Immature natural killer cell (primary cell): ENCODE results near the gene RBBP8NL. TPM values are rescaled to one million over a fixed set of nuclear protein-coding genes. Genes with fewer than 3 reads are reported as not detected.

Experiments used
- DNase-seq, 3 donors: peaks; one replicate each; pipeline ENCODE4 v3.0.0; 2022; ENCODE audit warnings: mixed read lengths in 1 of 3
- H3K27ac Mint-ChIP-seq, 6 donors: one replicate each; pipeline ENCODE4 v1.8.0; 2020; ENCODE audit warnings: mixed read lengths in 6 of 6, mild to moderate bottlenecking in 5 of 6, inconsistent platforms in 4 of 6, moderate library complexity in 3 of 6
- H3K27me3 Mint-ChIP-seq, 3 donors: one replicate each; pipeline ENCODE4 v1.8.0; 2020 to 2021; ENCODE audit warnings: low read depth in 3 of 3, mild to moderate bottlenecking in 3 of 3, mixed read lengths in 3 of 3, moderate library complexity in 3 of 3, inconsistent platforms in 1 of 3
- H3K36me3 Mint-ChIP-seq, 3 donors: one replicate each; pipeline ENCODE4 v1.8.0; 2020; ENCODE audit warnings: mixed read lengths in 3 of 3, inconsistent platforms in 2 of 3, mild to moderate bottlenecking in 2 of 3
- H3K4me1 Mint-ChIP-seq, 2 donors: one replicate each; pipeline ENCODE4 v1.8.0; 2020; ENCODE audit warnings: inconsistent platforms in 2 of 2, mild to moderate bottlenecking in 2 of 2, mixed read lengths in 2 of 2, moderate library complexity in 1 of 2
- H3K4me3 Mint-ChIP-seq, 5 donors: one replicate each; pipeline ENCODE4 v1.8.0; 2020; ENCODE audit warnings: mild to moderate bottlenecking in 5 of 5, mixed read lengths in 5 of 5, inconsistent platforms in 3 of 5, moderate library complexity in 3 of 5
- H3K9me3 Mint-ChIP-seq, 6 donors: one replicate each; pipeline ENCODE4 v1.8.0; 2020; ENCODE audit warnings: mild to moderate bottlenecking in 6 of 6, mixed read lengths in 6 of 6, inconsistent platforms in 4 of 6, moderate library complexity in 3 of 6
- polyA plus RNA-seq, 3 donors: library from polyadenylated mRNA; unstranded; fragments of 300-500 nt; fragmentation: Illumina TruSeq; gene quantifications; one replicate each; pipeline ENCODE4 v1.2.3, GENCODE V29; 2021

Gene RBBP8NL
- polyA plus RNA-seq, 3 donors from 2014 or later: not detected

DNA sequence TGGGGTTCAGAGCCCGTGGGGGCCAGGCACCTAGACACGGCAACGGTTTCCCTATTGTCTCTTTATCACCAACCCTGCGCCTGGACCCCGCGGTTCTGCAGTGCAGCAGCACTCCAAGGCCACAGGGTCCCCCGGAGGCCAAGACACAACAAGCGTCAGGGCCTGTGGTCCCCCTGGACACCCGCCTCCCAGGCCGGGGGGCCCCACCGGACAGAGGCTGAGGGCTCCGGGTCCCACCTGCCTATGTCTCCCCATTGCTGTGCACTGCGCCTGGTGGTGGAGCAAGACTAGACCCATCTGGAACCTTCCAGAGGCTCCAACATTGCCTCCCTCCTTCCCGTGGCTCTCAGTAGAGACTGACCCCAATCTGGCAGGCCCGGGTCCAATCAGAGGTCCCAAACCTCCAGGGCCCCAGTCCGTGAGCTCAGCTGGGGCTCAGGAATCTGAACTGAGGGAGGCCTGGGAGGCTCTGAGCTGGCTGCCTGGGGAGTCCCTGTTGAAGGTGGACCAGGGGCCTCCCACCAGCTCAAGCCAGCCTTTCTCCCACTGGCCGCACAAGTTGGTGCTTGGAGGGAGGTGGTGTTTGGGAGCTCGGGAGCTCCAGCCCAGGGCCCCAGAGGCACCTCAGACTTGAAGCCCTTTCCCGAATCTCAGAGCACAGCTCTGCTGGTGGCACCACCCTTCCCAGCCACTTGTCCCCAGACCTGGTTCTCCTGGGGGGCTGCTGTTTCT is 39.6 kb upstream of the RBBP8NL start:
- no peak for DNase-seq
- H3K9me3 Mint-ChIP-seq: no peaks in the 10 kb centered on the region
- H3K36me3 Mint-ChIP-seq: no peaks in the 10 kb centered on the region
- no peak overlapping the region for H3K4me3 Mint-ChIP-seq
- peaks cover 0 to 3% (median 1%) of the 10 kb centered on the region in 3 donors for H3K27me3 Mint-ChIP-seq
- no peak overlapping the region for H3K27ac Mint-ChIP-seq
- no peaks in the 10 kb centered on the region for H3K4me1 Mint-ChIP-seq

DNA sequence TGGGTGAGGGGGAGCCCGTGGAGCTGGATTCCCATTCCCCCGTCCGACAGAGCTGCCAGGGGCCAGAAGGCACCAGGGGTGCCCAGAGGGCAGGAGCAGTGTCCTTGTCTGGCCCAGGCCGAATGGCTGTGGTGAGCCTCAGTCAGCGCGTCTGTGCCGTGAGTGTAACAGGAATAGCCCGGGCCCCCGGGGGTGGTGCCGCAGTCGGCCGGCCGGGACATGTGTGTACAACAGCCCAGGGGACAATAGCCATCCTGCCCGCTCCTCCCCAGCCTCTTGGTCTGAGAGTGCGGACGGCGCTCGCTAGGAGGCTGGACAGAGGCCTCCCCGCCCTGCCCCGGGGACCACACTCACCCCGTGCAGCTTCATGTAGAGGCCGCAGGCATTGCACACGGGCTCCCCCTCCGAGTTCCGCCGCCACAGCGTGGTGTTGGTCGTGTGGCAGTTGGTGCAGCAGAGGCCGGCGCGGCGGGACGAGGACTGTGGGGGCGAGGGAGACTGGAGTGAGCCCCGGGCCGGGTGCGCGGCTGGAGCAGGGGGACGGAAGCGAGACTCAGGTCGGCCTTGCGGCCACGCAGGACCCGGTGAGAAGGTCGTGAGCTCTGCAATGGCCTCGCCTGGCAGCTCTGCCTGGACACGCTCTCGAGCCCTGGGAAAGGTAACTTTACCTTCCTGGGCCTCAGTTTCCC is 38.9 kb upstream of the RBBP8NL start:
- Mint-ChIP-seq H3K27me3 (peaks cover 0 to 3% (median 1%) of the 10 kb centered on the region in 3 donors), H3K9me3 (no peaks in the 10 kb centered on the region), H3K4me1 (no peaks in the 10 kb centered on the region), H3K27ac (no peak overlapping the region), H3K4me3 (no peak overlapping the region), H3K36me3 (no peaks in the 10 kb centered on the region)
- DNase-seq: no peak

GRCh38 chr20:62464990-62465389 is 37.7 kb upstream of the RBBP8NL start:
- peaks cover 0 to 5% (median 0%) of the 10 kb centered on the region in 3 donors for H3K27me3 Mint-ChIP-seq
- H3K4me1 Mint-ChIP-seq: no peaks in the 10 kb centered on the region
- no peak for DNase-seq
- H3K4me3 Mint-ChIP-seq: no peak overlapping the region
- H3K27ac Mint-ChIP-seq: no peak overlapping the region
- H3K9me3 Mint-ChIP-seq: no peaks in the 10 kb centered on the region
- H3K36me3 Mint-ChIP-seq: no peaks in the 10 kb centered on the region

GRCh38 chr20:62464425-62464770 is 37.1 kb upstream of the RBBP8NL start:
- Mint-ChIP-seq H3K27ac (no peak overlapping the region), H3K9me3 (no peaks in the 10 kb centered on the region), H3K27me3 (peaks cover 0 to 3% (median 0%) of the 10 kb centered on the region in 3 donors), H3K4me3 (no peak overlapping the region), H3K36me3 (no peaks in the 10 kb centered on the region), H3K4me1 (no peaks in the 10 kb centered on the region)
- no peak for DNase-seq

- no peaks in the 10 kb centered on the region for H3K36me3 Mint-ChIP-seq
- no peak overlapping the region for H3K27ac Mint-ChIP-seq
Measured at GRCh38 chr20:62463651-62464424, 36.5 kb upstream of the RBBP8NL start.

DNA sequence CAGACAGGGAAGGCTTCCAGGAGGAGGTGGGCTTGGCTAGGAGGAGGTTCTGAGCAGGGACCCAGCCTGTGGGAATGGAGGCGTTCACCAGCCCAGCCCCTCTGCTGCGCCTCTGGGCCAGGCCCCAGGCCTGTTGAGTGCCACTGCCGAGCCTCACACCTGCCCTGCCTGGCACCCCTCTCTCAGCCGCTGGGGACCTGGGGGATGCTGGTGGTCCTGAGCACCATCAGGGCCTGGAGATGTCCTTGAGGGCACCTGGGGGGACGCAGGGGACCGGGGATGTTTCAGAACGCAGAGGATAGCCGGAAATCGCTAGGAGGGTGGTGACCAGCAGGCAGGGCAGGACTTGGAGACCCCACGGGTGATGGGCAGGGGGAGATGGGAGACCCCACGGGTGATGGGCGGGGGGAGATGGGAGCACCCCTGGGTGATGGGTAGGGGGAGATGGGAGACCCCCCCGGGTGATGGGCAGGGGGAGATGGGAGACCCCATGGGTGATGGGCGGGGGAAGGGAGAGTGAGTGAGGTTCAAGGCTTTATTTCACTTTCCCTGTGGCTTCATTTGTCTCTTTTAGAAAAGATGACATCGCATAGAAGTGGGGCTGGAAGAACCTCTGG is 35.7 kb upstream of the RBBP8NL start:
- Mint-ChIP-seq H3K4me3 (no peak overlapping the region), H3K9me3 (no peaks in the 10 kb centered on the region)

More at GRCh38 chr20:62463651-62464424, 36.5 kb upstream of the RBBP8NL start:
- H3K9me3 Mint-ChIP-seq: no peaks in the 10 kb centered on the region
- no peak overlapping the region for H3K4me3 Mint-ChIP-seq
- no peak for DNase-seq
- H3K27me3 Mint-ChIP-seq: peaks cover 0 to 3% (median 0%) of the 10 kb centered on the region in 3 donors
- H3K4me1 Mint-ChIP-seq: no peaks in the 10 kb centered on the region

DNA sequence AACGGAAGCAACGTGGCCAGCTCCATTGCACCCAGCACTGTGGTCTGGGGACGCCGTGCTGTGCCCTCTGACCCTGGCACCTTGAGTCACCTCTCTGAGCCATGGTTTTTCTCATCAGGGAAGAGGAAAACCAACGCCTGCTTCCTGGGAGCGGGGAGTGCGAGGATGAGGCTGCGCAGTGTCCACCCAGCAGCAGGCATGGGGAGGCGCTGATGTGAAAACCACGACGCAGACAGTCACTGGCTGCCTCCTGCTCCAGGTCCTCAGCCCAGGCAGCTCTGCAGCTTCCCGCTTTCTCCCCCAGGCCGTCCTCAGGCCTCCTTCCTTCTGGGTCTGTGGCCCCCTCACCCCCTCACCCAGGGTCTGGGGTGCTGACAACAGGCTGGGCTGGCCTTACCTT is 34.5 kb upstream of the RBBP8NL start:
- Mint-ChIP-seq H3K9me3 (no peaks in the 10 kb centered on the region), H3K27ac (no peak overlapping the region), H3K36me3 (no peaks in the 10 kb centered on the region), H3K27me3 (peaks cover 0 to 3% (median 3%) of the 10 kb centered on the region in 3 donors), H3K4me3 (no peak overlapping the region), H3K4me1 (no peaks in the 10 kb centered on the region)
- no peak for DNase-seq

More for the DNA sequence above, 35.7 kb upstream of the RBBP8NL start:
- H3K4me1 Mint-ChIP-seq: no peaks in the 10 kb centered on the region
- H3K27me3 Mint-ChIP-seq: peaks cover 0 to 3% (median 0%) of the 10 kb centered on the region in 3 donors
- no peak overlapping the region for H3K27ac Mint-ChIP-seq
- DNase-seq: no peak
- no peaks in the 10 kb centered on the region for H3K36me3 Mint-ChIP-seq

- peaks cover 0 to 3% (median 3%) of the 10 kb centered on the region in 3 donors for H3K27me3 Mint-ChIP-seq
- H3K4me1 Mint-ChIP-seq: no peaks in the 10 kb centered on the region
- H3K9me3 Mint-ChIP-seq: no peaks in the 10 kb centered on the region
- H3K36me3 Mint-ChIP-seq: no peaks in the 10 kb centered on the region
- H3K4me3 Mint-ChIP-seq: no peak overlapping the region
- no peak overlapping the region for H3K27ac Mint-ChIP-seq
- DNase-seq: no peak
Measured at GRCh38 chr20:62461157-62461556, 33.8 kb upstream of the RBBP8NL start.

DNA sequence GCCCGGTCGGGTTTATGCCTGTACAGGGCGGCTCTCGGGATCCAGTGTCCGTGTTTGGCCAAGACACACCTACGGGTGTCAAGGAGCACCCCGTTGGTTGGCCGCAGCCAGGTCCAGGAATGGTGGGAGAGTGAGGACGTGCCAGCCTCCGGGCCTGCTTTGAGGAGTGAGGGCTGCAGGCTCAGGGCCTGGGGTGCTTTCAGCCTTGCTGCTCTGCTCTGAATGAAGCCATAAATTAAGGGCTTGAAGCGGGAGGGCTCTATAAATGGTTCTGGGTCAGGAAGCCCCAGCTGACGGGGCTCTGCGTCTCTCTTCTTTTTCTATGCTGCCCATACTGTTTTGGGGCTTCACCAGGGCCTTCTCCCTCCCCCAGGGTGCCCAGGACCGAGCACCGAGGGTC is 33.3 kb upstream of the RBBP8NL start:
- Mint-ChIP-seq H3K4me3 (no peak overlapping the region), H3K27me3 (peaks cover 0 to 3% (median 3%) of the 10 kb centered on the region in 3 donors), H3K36me3 (no peaks in the 10 kb centered on the region), H3K27ac (no peak overlapping the region), H3K9me3 (no peaks in the 10 kb centered on the region), H3K4me1 (no peaks in the 10 kb centered on the region)
- DNase-seq: no peak

DNA sequence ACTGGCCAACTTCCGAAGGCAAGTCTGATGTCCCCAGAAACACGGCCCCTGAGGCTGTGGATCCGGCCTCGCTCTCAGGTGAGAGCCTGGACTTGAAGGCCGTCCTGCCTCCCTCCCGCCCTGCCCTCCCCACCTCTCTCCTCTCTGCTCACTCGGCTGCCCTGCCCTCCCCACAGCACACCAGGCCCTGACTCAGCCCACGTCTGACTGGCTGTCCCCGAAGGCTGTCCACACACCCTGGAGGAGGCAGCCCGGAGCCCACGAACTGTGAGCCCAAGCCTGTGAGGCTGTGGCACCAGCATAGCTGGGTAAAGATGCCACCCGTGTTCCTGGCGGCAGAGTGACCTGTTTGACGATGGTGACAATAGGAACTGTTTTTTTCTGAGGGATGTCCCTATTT is 32.1 kb upstream of the RBBP8NL start:
- no peaks in the 10 kb centered on the region for H3K36me3 Mint-ChIP-seq
- no peak for DNase-seq
- H3K4me1 Mint-ChIP-seq: no peaks in the 10 kb centered on the region
- no peaks in the 10 kb centered on the region for H3K9me3 Mint-ChIP-seq
- H3K4me3 Mint-ChIP-seq: no peak overlapping the region
- H3K27ac Mint-ChIP-seq: no peak overlapping the region
- H3K27me3 Mint-ChIP-seq: peaks cover 0 to 3% (median 3%) of the 10 kb centered on the region in 3 donors

GRCh38 chr20:62458275-62459251 is 31.2 kb upstream of the RBBP8NL start:
- no peaks in the 10 kb centered on the region for H3K36me3 Mint-ChIP-seq
- no peak overlapping the region for H3K4me3 Mint-ChIP-seq
- no peaks in the 10 kb centered on the region for H3K4me1 Mint-ChIP-seq
- peaks cover 0 to 3% (median 3%) of the 10 kb centered on the region in 3 donors for H3K27me3 Mint-ChIP-seq
- H3K9me3 Mint-ChIP-seq: no peaks in the 10 kb centered on the region
- DNase-seq: no peak
- no peak overlapping the region for H3K27ac Mint-ChIP-seq

DNA sequence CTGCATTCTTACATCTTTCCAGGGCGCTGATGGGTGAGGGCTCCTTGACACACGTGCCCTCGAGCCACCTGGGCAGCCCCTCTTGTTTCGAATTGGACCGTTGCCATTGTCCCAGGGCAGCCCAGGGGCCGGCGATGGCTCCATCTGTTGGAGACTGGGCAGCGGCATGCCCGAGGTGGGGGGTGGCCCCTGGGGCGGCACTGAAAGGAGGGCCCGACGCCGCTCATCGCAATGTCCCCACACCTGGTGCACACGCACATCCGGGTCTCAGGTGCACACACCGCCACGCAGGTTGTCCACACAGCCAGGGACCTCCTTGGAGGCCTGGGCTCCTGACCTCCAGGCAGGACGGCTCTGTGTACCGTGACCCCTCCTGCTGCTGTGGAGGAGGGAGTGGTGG is 30.5 kb upstream of the RBBP8NL start:
- Mint-ChIP-seq H3K27me3 (peaks cover 0 to 3% (median 3%) of the 10 kb centered on the region in 3 donors), H3K4me3 (no peak overlapping the region), H3K9me3 (no peaks in the 10 kb centered on the region), H3K27ac (no peak overlapping the region), H3K4me1 (no peaks in the 10 kb centered on the region), H3K36me3 (no peaks in the 10 kb centered on the region)
- no peak for DNase-seq

DNA sequence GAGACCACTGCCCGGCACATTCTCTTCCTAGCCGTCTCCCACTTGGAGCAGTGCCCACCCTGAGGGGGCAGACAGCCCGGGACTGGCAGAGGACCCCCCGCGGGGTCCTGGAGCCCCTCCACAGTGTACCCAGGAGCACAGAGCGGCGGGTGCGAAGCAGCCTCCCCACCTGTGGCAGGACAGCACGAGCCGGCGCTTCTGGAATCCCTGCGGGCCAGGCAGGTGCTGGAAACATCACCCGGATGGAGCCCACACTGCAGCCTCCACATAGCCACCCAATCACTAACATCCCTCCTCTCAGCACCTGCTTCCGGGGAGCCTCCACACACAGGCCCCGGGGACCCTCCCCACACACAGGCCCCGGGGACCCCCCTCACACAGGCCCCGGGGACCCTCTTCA is 29.8 kb upstream of the RBBP8NL start:
- no peak for DNase-seq
- no peak overlapping the region for H3K4me3 Mint-ChIP-seq
- H3K9me3 Mint-ChIP-seq: no peaks in the 10 kb centered on the region
- H3K4me1 Mint-ChIP-seq: no peaks in the 10 kb centered on the region
- H3K27me3 Mint-ChIP-seq: peaks cover 0 to 3% (median 3%) of the 10 kb centered on the region in 3 donors
- H3K36me3 Mint-ChIP-seq: no peaks in the 10 kb centered on the region
- no peak overlapping the region for H3K27ac Mint-ChIP-seq
